ENCODE data around the gene CATSPER4. TPM values are rescaled to one million over a fixed set of nuclear protein-coding genes. Genes with fewer than 3 reads are reported as not detected.

Gene CATSPER4
- total RNA-seq, 1 donor: not detected

- no peak overlapping the region for H3K4me3 ChIP-seq (ENCODE audit: low read depth, low read length)
- peak; percentile 64 for DNase-seq (ENCODE audit: low read depth)
- TF ChIP-seq CTCF (IDR thresholded peaks at IDR 0.05; ENCODE audit: insufficient read depth, low read depth, low read length): no peak
These were observed 25.2 kb upstream of the CATSPER4 start for GRCh38 chr1:26164861-26165842.

GRCh38 chr1:26166719-26167281 lies 23.6 kb upstream of the CATSPER4 start:
- DNase-seq (ENCODE audit: low read depth): no peak
- TF ChIP-seq CTCF (IDR thresholded peaks at IDR 0.05; ENCODE audit: insufficient read depth, low read depth, low read length): no peak
- no peak overlapping the region for H3K4me3 ChIP-seq (ENCODE audit: low read depth, low read length)

GRCh38 chr1:26168410-26169197 lies 21.8 kb upstream of the CATSPER4 start, which contains the start of gene C1orf232:
Gene C1orf232 (minus strand): TSS chr1:26168963. CDS start chr1:26168499, 464 bp downstream.
- no peak for DNase-seq (ENCODE audit: low read depth)
- peak within 1 kb of the TSS; percentile 89 for H3K4me3 ChIP-seq (ENCODE audit: low read depth, low read length)
- no peak for TF ChIP-seq CTCF (IDR thresholded peaks at IDR 0.05; ENCODE audit: insufficient read depth, low read depth, low read length)

- H3K4me3 ChIP-seq (ENCODE audit: low read depth, low read length): peak overlapping the region; percentile 89
- no peak for TF ChIP-seq CTCF (IDR thresholded peaks at IDR 0.05; ENCODE audit: insufficient read depth, low read depth, low read length)
- no peak for DNase-seq (ENCODE audit: low read depth)
These were observed 21.2 kb upstream of the CATSPER4 start for GRCh38 chr1:26169198-26169554.

GRCh38 chr1:26169669-26170471 lies 20.5 kb upstream of the CATSPER4 start, which contains the start of gene ZNF593:
Gene ZNF593 (plus strand): TSS chr1:26169908. CDS start chr1:26169984, 76 bp downstream.
- TF ChIP-seq CTCF (IDR thresholded peaks at IDR 0.05; ENCODE audit: insufficient read depth, low read depth, low read length): peak; percentile 79
- peak within 1 kb of the TSS; percentile 89 for H3K4me3 ChIP-seq (ENCODE audit: low read depth, low read length)
- DNase-seq (ENCODE audit: low read depth): peak; percentile 94

- TF ChIP-seq CTCF (IDR thresholded peaks at IDR 0.05; ENCODE audit: insufficient read depth, low read depth, low read length): no peak
- peak overlapping the region; percentile 89 for H3K4me3 ChIP-seq (ENCODE audit: low read depth, low read length)
- no peak for DNase-seq (ENCODE audit: low read depth)
These were observed 20.0 kb upstream of the CATSPER4 start for GRCh38 chr1:26170472-26170821.
